DMS53 treated with DMSO at 0.1 percent for 48 hours (cell line): ENCODE data around the gene PON3.
A peak's percentile ranks its signal among the peaks of the same experiment; 100 is the strongest.

Source experiments
- DNase-seq: peaks from one replicate; lab custom pipeline; 2025; ENCODE audit not compliant: unreplicated experiment; lab: John Stamatoyannopoulos, UW

The PON3 gene

GRCh38 chr7:95396136-95397032 is at the start of gene PON3:
Gene PON3 (minus strand): TSS chr7:95396375. CDS start chr7:95396350, 25 bp downstream.
- peak; percentile 87 for DNase-seq

- no peak for DNase-seq
Observed at GRCh38 chr7:95444796-95445195, 48.6 kb upstream of the PON3 start.

GRCh38 chr7:95441042-95441823 is 45.1 kb upstream of the PON3 start:
- no peak for DNase-seq

GRCh38 chr7:95440394-95441038 is 44.3 kb upstream of the PON3 start:
- no peak for DNase-seq

- DNase-seq: no peak
Observed at GRCh38 chr7:95436407-95436806, 40.2 kb upstream of the PON3 start.

GRCh38 chr7:95435422-95435780 is 39.2 kb upstream of the PON3 start:
- no peak for DNase-seq

GRCh38 chr7:95434557-95435421 is 38.6 kb upstream of the PON3 start, which contains the start of gene PON2:
Gene PON2 (minus strand): TSS chr7:95435028. CDS start chr7:95434951, 77 bp downstream.
- peak; percentile 66 for DNase-seq

- peak; percentile 32 for DNase-seq
Observed at GRCh38 chr7:95433952-95434556, 37.9 kb upstream of the PON3 start.

GRCh38 chr7:95433129-95433528 is 37.0 kb upstream of the PON3 start:
- no peak for DNase-seq

- no peak for DNase-seq
Observed at GRCh38 chr7:95432606-95433005, 36.4 kb upstream of the PON3 start.

- no peak for DNase-seq
Observed at GRCh38 chr7:95430864-95431263, 34.7 kb upstream of the PON3 start.

GRCh38 chr7:95429241-95429990 is 33.2 kb upstream of the PON3 start:
- DNase-seq: no peak

GRCh38 chr7:95427914-95428516 is 31.8 kb upstream of the PON3 start:
- no peak for DNase-seq

- no peak for DNase-seq
Observed at GRCh38 chr7:95427166-95427565, 31.0 kb upstream of the PON3 start.

GRCh38 chr7:95425694-95426093 is 29.5 kb upstream of the PON3 start:
- DNase-seq: no peak

GRCh38 chr7:95424716-95425115 is 28.5 kb upstream of the PON3 start:
- DNase-seq: no peak

GRCh38 chr7:95421847-95422444 is 25.8 kb upstream of the PON3 start:
- DNase-seq: no peak

GRCh38 chr7:95421000-95421846 is 25.0 kb upstream of the PON3 start:
- DNase-seq: peak; percentile 90
